Raji (cell line): ENCODE measurements around the gene CALHM2.

Experiments used
- POLR2A ChIP-seq: IDR thresholded peaks from 2 replicates; pipeline ENCODE4 v1.6.1; 2011; ENCODE audit warnings: low read depth, low read length, control low read depth; ENCODE audit not compliant: insufficient read depth

Gene CALHM2

DNA sequence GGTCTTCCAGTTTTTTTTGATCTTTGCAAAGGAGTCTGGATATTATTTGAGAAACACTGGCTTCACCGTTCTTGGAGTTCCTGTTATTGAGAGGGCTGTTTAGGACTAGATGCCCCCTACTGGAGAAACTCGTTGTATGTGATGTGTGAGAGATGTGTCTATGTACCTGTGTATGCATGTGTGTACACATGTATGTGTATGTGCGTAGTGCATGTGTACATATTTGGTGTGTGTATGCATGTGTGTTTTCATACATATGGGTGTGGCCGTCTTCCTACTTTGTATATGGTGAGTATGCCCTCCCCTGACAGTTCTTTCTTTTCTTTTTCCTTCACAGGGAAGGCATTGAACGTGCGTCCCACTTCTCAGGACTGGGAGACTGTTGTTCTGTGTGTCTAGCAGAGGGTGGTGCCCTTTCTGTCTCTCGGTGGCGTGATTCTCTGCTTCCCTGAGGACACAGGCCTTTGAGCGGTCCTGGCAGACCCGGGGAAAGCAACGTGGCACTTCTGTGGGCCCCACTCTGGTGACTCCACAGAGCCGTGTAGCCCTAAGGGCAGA is 29.9 kb upstream of the CALHM2 start:
- TF ChIP-seq POLR2A: no peak

GRCh38 chr10:103480521-103480920 is 28.4 kb upstream of the CALHM2 start:
- no peak for TF ChIP-seq POLR2A

GRCh38 chr10:103479135-103479534 is 27.0 kb upstream of the CALHM2 start, which contains the start of gene CALHM3:
TSS of gene CALHM3 (minus strand) at chr10:103479240. CDS start at chr10:103479032, 208 bp downstream.
- TF ChIP-seq POLR2A: no peak

DNA sequence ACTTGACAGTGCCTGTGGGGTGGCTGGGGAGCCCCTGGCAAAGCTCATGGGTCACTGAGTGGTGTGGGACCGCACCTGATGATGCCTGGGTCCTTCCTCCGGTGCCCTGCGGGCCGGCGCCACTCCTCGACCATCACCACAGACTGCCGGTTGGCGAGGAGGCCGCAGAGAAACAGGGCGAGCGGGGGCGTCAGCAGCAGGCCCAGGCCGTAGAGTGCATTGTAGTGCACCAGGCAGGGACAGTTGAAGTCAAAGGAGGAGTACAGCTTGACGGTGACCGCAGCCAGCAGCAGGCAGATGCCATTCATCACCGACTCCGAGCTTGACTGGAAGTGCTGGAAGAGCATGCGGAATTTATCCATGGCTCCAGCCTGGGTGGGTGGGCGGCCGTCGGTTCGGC is 26.5 kb upstream of the CALHM2 start:
- TF ChIP-seq POLR2A: no peak

GRCh38 chr10:103476046-103476768 is 24.0 kb upstream of the CALHM2 start:
- no peak for TF ChIP-seq POLR2A

DNA sequence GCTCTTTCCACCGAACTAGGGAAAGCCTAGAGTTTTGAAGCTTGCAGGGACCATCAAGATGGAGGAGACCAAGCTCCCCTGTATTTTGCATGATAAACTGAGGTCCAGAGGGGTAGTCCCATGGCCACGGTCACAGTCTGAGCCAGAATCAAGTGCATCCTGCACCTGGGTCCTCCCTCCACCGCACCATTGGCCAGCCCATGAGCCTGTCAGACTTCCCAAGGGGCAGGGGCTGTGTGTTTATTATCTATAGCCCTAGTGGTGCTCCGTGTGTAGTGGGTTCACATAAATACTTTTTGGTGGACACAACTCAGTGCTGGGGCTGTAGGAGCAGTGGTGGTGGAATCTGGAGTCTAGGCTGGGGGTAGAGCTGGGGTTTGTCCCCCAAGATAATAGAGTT is 23.3 kb upstream of the CALHM2 start:
- no peak for TF ChIP-seq POLR2A

- TF ChIP-seq POLR2A: no peak
Observed at GRCh38 chr10:103474077-103474476, 21.9 kb upstream of the CALHM2 start.

DNA sequence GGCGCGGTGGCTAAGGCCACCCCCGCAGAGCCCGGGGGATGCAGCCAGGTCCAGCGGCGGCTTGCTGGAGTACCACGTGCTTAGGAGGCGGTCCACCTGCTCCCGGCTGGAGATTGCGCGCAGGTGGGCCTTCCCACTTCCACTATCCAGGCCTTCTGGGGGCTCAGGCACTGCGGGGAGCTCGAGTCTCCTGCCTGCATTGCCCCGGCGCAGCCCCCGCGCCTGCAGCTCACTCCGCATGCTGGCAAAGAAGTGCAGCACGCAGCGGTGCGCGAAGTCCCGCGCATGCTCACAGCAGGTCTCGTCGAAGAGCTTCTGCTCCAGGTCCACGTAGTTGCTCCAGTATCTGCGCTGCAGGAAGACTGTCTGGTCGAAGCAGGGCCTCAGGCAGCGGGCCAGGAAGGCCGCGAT is 21.1 kb upstream of the CALHM2 start:
- no peak for TF ChIP-seq POLR2A

GRCh38 chr10:103472005-103472404 is 19.8 kb upstream of the CALHM2 start:
- peak; percentile 44 for TF ChIP-seq POLR2A

DNA sequence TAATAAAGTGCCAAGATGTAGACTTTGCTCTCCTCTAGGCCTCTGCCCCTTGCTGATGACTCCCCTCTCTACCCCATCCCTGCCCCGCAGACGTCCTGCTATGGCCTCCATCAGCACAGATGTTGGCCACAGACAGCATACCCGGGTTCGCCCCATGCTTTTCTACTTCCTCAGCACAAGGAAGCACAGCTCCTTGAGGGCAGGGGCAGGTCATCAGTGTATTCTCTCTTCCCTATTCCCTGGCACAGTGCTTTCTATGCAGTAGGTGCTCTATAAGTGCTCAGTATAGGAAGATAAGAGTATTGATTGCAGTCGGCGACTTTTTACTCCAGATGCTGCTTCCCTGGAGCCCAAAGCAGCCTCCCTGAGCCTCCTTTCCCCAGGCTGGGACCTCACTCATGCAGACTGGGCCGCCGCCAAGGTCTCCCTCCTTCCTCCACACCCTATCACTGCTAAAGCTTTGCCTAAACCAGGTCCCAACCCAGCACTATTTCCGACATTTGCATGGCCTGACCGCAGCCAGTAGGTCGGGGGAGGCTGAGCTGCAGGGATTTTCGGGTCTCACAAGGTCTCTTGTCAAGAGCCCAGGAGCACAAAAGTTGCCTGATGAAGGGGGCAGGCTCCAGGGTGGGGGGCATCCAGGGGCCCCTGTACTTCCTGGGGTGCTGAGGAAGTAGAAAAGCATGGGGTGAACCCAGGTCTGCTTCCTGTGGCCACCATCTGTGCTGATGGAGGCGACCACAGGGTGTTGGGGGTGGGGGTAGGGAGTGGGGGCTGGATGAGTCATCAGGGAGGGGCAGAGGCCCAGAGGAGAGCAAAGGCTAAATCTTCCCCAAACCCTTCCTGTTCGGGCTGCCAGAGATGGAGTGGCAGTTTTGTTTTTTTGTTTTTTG is 18.8 kb upstream of the CALHM2 start:
- peak; percentile 69 for TF ChIP-seq POLR2A

- TF ChIP-seq POLR2A: no peak
Observed at GRCh38 chr10:103469201-103469600, 17.0 kb upstream of the CALHM2 start.

GRCh38 chr10:103467406-103467805 is 15.2 kb upstream of the CALHM2 start:
- no peak for TF ChIP-seq POLR2A

DNA sequence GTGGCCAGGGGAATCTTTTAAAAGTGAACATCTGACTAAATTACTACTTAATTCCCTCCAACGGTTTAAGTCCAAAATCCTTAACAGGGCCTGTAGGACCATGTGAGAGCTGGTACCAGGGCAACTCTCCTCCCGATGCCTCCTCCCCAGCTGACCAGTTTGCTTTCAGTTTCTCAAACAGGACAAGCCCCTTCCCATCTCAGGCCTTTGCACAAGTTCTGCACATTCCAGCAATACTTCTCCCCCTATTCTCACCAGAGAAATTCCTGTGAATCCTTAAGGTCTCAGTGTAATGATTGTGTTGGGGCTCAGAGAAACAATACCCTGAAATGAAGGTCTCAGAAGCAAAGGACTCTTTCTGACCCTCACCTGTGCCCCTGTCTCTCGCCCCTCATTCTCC is 14.6 kb upstream of the CALHM2 start:
- TF ChIP-seq POLR2A: no peak

GRCh38 chr10:103465411-103466179 is 13.4 kb upstream of the CALHM2 start:
- TF ChIP-seq POLR2A: no peak

GRCh38 chr10:103463499-103463898 is 11.3 kb upstream of the CALHM2 start:
- TF ChIP-seq POLR2A: no peak
